GM19351 (cell line): Measurements from ENCODE around the gene GEMIN8.
A peak's percentile ranks its signal among the peaks of the same experiment; 100 is the strongest.

Experiments
- ATAC-seq: cut with Tn5 transposase; IDR thresholded peaks from one replicate; pipeline ENCODE4 v1.9.1; 2021; ENCODE audit warnings: mild to moderate bottlenecking, moderate library complexity; ENCODE audit not compliant: unreplicated experiment

Gene GEMIN8

GRCh38 chrX:14029425-14030173 is at the start of gene GEMIN8:
Gene GEMIN8 (minus strand): TSS chrX:14029892. CDS start chrX:14021478, 8,414 bp downstream.
- ATAC-seq = peak; percentile 82

- no peak for ATAC-seq
These were observed 46.9 kb upstream of the GEMIN8 start for GRCh38 chrX:14076639-14077038.

- no peak for ATAC-seq
These were observed 43.9 kb upstream of the GEMIN8 start for GRCh38 chrX:14073556-14073955.

GRCh38 chrX:14073071-14073470 is 43.4 kb upstream of the GEMIN8 start:
- no peak for ATAC-seq

- no peak for ATAC-seq
These were observed 36.1 kb upstream of the GEMIN8 start for GRCh38 chrX:14065800-14066199.

GRCh38 chrX:14064626-14065432 is 35.1 kb upstream of the GEMIN8 start:
- no peak for ATAC-seq

GRCh38 chrX:14062524-14062923 is 32.8 kb upstream of the GEMIN8 start:
- no peak for ATAC-seq

GRCh38 chrX:14056206-14056605 is 26.5 kb upstream of the GEMIN8 start:
- no peak for ATAC-seq

- ATAC-seq = no peak
These were observed 21.7 kb upstream of the GEMIN8 start for GRCh38 chrX:14051416-14051815.

GRCh38 chrX:14050709-14051108 is 21.0 kb upstream of the GEMIN8 start:
- ATAC-seq = no peak

GRCh38 chrX:14043209-14043608 is 13.5 kb upstream of the GEMIN8 start:
- no peak for ATAC-seq

GRCh38 chrX:14039344-14039743 is 9.7 kb upstream of the GEMIN8 start:
- peak; percentile 96 for ATAC-seq

GRCh38 chrX:14038375-14039085 is 8.8 kb upstream of the GEMIN8 start:
- no peak for ATAC-seq

- no peak for ATAC-seq
These were observed 2.7 kb upstream of the GEMIN8 start for GRCh38 chrX:14032406-14032805.

GRCh38 chrX:14030174-14030530 is 460 bp upstream of the GEMIN8 start:
- ATAC-seq = no peak

- ATAC-seq = no peak
These were observed 660 bp downstream of the GEMIN8 start for GRCh38 chrX:14029039-14029424.

GRCh38 chrX:14028473-14028872 is 1.2 kb downstream of the GEMIN8 start:
- ATAC-seq = no peak

GRCh38 chrX:14027511-14028019 is 2.1 kb downstream of the GEMIN8 start:
- ATAC-seq = peak; percentile 47

GRCh38 chrX:14027036-14027435 is 2.7 kb downstream of the GEMIN8 start:
- no peak for ATAC-seq

- ATAC-seq = no peak
These were observed 3.6 kb downstream of the GEMIN8 start for GRCh38 chrX:14026121-14026520.

GRCh38 chrX:14022019-14022418 is 7.7 kb downstream of the GEMIN8 start:
- no peak for ATAC-seq
